Right lobe of liver (tissue), 4 donors: ENCODE data around the gene SNRPD3.

Experiments
- CTCF ChIP-seq, 4 donors: fragments of 200-600 bp in 3 of 4; fragments of 450-650 bp in 1 of 4; IDR thresholded peaks; one replicate each; pipeline versions ENCODE4 v1.5.1 to v1.8.0; 2016 to 2022; ENCODE audit warnings: antibody characterized with exemption in 4 of 4, mild to moderate bottlenecking in 2 of 4
- POLR2A ChIP-seq: fragments of 450-650 bp; IDR thresholded peaks from one replicate; pipeline ENCODE4 v1.6.1; 2017; ENCODE audit warnings: antibody characterized with exemption, mild to moderate bottlenecking
- donor health status: DM: no; HTN: no; CAD: no.
- donor health status: DM: no; HTN: no; CAD: no.
- donor health status: DM: no; HTN: yes; CAD: no.

- TF ChIP-seq CTCF (IDR thresholded peaks at IDR 0.05) (no peak), POLR2A (no peak)
These were observed 48.1 kb upstream of the SNRPD3 start for GRCh38 chr22:24507716-24508115.
